Stimulated activated CD8-positive, alpha-beta memory T cell treated with anti-CD3 and anti-CD28 coated beads, Interleukin-7, amount 100 ng/mL, for 1 hour (primary cell): ENCODE data around the gene PI4KA.

ENCODE experiments used
- DNase-seq, 2 donors: peaks; one replicate each; pipeline ENCODE4 v3.0.0-alpha.2; 2020; ENCODE audit warnings: low read depth in 2 of 2

The PI4KA gene

DNA sequence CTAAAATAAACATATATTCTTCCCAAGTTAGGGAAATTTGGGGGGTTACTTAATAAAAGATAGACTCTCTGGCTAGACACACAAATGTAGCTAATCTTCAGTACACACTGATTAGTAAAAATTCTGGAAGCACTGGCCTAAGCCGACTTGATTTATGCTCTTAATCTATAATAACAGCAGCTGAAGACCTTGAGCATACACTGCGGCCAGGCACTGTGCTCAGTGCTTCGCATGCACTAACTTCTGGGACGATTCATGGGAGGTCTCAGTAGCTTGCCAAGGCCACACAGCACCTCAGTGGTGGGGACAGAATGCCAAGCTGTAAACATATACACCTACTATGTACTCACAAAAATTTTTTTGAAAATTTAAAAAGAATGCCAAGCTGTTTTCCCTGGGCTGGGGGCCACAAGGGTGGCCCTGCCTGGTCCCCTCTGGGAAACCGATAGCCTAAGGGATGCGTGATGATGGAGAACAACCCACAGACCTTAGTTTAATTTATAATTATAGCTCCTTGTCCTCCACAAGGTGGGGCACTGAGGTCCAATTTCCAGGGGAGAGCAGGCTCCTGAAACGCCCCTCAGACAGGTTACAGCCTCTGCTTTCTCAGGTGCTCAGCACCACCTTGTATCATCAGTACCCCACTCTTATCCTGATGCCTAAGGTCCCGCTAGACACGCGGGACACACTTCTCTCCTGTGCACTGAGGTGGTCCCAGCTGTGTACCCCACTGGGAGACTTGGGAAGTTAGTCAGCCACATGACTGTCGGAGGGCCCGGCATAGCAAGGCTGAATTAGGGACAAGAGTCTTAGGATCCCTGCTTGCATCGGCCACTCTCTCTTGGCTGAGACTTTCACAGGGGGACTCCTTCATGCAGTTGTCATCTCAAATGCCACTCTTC lies 64.6 kb downstream of the PI4KA start:
- DNase-seq, result no peak

DNA sequence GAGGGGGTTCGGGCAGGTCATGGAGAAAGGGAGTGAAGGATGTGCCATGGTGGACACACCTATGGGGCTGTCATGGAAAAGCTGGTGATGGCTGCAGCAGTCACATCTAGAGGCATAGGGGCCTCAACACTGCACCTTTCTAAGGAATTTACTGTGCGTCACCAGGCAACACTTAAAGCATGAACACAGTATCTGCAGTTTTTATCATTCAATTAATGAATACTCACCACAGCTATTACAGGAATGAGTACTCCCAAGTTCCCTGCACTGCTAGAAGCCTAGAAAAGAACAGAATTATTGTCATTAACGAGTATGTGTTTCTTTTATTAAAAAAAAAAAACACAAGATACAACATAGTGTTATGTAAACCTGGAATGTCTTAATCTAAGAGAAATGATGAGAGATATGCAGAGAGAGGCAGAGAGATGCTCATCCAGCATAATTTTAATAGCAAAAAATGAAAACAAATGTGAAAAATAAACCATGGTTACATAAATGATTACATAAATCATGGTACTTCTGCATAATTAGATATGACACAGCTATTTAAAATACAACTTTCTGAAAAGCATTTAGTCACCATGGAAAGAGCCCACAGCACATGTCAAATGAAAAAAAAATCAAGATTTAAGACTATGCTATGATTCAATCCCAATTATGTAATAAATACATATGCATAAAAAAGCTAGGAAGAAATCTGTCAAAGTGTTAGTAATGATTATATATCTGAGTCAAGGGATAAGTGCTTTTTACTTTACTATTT lies 65.5 kb downstream of the PI4KA start:
- DNase-seq, result no peak

DNA sequence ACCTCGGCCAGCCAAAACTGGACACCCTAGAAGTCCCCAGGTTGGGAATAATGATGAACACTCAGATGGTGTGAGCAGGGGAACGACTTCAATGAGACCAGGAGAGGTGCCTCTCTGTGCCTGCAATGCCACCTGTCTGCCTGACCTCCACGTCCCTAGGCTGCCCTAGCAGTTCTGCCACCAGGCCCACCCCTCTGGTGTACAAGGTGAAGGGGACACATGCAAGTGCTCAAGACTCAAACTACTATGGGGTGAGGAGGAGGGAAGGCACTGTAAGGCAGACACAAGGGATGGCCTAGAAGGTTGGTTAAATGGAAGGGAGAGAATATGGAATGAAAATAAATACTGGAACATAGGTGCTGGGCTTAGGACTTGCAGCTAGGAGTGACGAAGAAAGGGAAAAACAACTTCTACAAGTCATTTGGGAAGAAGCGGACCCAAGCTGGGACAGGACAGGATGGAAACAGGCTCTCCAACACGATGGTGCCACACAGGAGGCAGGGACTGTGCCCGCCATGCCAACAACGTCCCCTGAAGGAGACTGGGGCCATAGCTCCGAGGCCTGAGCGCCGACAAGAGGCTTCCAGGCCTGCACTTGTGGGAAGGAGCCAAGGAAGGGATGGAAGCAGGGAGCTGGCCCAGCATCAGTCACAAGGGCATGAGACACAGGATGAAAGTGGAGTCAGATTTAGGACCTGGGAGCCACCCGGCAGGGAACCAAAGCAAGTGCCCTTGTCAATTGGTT lies 66.2 kb downstream of the PI4KA start:
- no peak for DNase-seq

DNA sequence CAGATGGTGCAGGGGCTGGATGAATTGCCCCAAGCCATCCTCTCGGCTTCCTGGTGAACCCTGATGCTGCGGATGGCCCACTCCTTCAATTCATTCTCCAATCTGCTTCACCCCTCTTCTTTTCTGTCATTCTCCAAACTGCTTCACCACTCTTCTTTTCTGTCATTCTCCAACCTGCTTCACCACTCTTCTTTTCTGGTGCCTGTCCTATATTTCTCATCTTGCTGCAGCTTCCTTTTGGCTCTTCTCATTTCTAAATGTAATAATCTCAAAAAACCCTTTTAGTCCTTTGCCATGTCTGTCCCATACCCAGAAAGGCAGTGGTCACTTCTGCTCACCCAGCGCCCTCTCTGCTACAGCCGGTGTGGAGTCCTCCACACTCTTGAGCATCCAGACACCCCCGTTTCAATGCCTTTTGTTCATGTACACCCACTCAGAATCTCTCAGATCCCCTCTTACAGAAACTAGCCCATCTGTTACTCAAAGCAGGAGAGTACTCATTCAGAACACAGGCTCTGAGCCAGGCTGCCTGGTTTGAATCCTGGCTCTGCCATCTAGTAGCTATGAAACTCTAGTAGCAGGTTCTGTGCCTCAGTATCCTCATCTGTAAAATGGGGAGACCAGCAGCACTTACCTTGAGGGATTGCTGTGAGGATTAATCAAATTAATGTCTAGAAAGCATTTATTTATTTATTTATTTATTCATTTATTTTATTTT lies 69.8 kb downstream of the PI4KA start:
- no peak for DNase-seq

DNA sequence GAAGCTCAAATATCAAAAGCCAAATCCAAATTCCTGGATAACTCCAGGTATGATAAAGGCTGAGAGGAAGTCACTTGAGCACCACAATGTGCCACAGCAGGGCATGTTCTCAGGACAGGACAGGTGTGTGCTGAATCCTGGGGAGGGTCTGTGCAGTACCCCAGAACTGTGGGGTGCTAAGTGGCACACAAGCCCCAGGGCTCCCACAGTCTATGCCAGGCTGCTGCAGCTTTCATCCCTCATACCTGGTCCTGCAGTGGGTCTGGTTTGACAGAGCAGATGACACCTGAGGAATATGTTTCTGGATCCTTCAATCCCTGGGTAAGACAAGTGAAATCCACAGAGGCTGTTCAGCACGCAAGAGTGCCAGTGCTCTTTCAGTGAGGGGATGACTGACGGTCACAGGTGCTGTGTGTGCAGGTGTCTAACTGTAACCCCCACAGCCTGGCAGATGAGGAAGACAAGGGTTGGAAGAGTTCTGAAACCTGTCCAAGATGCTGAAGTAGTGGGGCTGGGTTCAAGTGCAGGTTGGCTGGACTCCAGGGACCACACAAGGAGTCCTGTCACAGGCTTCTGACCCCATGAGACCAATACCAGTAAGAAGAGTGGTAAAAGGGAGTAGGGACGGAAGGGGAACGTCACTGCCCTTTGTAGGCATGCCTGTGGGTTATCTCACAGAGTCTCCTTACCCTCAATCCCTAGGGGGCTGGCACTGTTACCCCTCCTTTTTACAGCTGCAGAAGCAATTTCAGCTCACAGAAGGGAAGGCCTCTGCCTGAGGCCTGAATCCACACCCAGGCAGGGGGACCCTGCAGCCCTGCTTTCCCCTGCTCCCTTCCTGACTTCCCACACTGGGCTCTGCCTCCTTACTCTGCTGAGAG lies 70.6 kb downstream of the PI4KA start:
- DNase-seq, result no peak

DNA sequence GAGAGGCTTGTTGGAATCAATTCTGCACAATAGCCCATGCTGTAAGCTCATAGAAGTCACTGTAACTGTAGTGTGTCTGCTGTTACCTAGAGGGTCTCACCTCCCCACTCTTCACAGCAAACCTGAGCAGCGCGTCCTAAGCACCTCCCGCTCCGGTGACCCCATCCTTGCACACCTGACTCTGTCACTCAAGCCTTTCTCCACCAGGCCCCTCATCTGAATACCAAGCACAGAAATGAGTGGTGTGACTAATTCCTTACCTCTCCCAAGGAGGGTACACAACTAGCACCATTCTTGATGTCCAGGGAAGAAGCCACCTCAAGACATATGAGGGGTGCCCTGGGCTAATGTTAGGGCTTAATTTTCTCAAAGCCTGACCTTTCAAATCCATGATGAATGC lies 71.4 kb downstream of the PI4KA start:
- DNase-seq, result no peak

DNA sequence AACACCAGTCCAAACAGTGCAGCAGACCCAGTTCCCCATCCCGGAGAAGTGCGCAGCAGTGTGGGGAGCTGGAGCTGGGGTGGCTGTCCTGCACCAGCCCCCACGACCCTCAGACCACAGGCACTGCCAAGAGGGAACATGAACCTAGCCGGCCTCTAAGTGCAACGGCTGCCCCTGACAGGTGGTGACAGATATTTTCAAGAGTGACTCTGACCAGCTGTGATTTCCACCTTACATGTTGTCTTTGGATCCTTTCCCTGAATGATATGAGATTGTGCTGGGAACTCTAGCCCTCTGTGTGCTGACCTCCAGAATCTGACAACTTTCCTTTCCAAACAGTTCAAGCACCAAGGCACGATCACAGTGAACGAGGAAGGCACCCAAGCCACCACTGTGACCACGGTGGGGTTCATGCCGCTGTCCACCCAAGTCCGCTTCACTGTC lies 72.1 kb downstream of the PI4KA start:
- DNase-seq, result no peak

DNA sequence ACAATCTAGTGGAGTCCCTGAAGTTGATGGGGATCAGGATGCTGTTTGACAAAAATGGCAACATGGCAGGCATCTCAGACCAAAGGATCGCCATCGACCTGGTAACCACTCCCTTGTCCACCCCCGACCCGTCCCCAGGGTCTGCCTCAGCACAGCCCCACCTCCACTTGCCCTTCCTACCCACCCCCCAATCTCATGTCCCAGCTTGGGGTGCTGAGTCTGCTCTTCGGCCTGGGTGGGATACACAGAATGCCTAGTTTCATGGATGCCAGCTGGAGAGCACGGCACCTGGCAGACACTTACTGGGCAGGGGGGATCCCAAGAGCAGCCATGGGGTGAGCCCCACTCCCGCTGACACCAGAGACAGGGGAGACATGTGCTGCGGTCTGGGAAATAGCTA lies 72.6 kb downstream of the PI4KA start:
- no peak for DNase-seq

DNA sequence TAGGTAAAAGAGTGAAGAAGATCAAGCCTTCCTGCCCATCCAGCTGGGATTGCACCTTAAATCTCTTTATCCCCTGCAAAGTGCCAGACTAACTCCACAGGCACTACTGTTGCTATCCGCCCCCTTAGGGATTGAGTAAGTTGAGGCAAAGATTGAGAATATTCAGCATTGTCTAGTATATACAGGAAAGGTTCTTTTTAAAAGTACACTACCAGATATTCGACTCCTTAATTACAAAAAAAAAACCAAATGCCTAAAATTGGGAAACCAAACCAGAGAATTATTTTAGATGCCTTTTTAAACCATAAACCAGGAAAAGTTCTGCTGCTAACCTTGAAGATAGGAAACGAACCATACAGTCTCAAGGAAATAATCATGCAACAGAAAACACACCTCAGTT lies 73.2 kb downstream of the PI4KA start:
- DNase-seq, result no peak

DNA sequence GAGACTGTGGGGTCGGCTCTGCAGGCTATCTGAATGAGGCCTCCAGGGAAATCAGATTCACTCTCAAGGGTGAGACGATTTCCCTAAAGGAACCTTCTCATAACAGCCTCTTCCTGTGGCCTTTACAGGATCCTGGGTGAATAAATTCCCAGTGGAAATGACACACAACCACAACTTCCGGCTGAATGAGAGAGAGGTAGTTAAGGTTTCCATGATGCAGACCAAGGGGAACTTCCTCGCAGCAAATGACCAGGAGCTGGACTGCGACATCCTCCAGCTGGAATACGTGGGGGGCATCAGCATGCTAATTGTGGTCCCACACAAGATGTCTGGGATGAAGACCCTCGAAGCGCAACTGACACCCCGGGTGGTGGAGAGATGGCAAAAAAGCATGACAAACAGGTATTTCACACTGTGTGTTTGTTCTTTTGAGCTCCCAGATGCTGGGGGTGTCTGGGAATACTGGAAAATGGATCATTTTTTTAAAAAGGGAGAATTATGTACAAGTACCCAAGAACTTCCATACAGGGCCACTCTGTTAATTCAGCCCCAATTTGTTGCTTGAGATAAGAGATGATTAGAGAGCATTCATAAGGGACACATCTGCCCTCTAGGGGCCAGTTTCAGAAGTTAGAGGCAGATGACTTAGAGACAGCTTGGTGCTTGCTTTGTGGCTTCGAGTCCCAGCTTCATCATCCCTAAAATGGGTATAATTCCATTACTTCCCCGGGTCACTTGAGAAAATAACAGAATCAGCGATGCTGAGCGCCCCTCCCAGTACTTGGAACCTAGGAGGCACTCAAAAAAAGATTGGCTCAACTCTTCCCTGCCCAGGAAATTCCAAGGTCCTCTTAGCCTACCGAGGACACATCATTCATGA lies 74.5 kb downstream of the PI4KA start:
- DNase-seq, result peak in 1 of 2 donors; percentile 5

DNA sequence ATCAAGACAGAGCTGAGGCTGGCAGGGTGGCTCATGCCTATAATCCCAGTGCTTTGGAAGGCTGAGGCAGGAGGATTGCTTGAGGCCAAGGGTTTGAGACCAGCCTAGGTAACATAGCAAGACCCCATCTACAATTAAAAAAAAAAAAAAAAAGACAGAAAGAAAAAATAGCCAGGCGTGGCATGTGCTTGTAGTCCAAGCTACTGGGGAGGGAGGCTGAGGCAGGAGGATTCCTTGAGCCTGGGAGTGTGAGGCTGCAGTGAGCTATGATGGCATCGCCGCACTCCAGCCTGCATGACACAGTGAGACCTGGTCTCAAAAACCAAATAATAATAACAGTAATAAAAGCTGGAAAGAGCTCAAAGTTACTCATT lies 75.3 kb downstream of the PI4KA start:
- no peak for DNase-seq

DNA sequence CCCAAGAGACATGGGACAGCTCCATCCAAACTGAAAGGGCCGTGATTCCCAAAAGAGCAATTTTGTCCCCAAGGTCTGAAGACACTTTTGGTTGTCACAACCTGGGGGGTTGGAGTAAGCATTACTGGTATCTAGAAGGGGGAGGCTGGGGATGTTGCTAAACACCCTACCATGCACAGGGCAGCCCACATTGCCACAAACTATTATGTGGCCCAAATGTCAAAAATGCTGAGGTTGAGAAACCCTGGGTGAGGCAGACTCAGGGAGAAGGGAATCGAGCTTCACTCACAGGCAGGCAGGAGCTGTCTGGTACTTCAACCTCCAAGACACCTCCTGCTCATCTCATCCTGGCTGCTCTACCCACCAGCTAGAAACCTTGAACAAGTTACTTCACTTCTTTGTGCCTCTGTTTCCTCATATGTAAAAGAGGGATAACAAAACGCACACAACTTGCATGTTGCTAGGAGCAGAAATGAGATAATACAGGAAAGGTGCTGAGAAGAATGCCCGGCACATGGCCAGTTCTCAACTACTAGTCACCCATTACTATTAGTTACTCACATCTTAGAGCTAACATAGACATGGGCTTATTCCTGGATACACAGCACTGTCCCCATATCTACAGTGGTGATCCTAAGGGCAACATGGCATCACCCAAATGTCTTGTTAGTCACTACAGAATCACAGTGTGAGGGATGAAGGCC lies 75.9 kb downstream of the PI4KA start:
- no peak for DNase-seq

DNA sequence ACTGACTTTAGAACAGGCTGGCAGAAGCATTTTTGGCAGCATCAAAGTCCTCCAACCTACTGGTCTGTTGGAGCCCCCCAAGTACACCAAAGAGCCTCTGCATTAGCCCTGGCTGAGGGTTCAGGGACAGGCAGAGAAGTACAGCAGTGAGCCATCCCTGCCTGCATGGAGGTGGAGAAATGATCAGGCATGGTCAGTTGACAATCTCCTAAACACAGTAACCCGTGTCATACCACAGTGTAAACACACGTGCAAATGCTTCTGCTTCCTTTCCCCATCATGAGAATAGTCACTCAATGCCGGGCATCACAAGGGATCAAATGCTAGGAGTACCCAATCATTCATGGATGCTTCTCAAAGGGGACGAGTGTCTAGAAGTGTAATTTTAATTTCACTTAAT lies 76.5 kb downstream of the PI4KA start:
- no peak for DNase-seq

DNA sequence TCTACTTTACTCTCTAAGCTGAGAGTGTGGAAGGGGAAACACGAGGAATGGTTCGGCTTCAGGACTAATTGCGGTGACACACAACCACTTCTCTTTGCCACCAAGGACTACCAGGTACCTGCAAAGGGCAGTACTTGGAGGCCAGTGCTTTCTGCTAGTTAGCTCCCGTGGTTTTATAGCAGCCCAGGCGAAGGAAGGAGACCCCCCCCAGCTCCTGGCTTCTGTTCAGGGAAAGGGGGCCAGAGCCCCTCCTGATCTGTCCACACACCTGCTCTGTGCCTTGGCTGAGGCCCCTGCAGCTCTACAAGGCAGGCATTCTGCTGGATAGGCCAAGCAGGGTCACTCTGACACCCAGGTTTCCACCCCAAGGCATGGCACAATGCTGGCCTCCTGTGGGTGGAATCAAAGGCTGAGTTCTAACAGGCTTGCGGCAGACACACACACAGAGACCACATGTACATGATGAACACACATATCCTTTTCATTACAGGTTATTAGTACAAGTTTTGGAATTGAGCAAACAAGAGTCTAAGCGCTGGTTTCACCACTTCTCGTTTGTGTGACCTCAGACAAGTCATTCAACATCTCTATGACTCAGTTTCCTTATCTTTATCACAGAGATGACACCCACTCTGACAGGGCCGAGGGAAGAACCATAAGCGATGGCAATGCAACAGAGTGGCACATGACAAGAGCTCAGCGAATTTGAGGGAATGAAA lies 77.2 kb downstream of the PI4KA start:
- no peak for DNase-seq

DNA sequence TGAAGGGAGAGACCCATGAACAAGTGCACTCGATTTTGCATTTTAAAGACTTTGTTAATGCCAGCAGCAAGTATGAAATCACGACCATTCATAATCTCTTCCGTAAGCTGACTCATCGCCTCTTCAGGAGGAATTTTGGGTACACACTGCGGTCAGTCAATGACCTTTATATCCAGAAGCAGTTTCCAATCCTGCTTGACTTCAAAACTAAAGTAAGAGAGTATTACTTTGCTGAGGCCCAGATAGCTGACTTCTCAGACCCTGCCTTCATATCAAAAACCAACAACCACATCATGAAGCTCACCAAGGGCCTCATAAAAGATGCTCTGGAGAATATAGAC lies 78.8 kb downstream of the PI4KA start:
- DNase-seq, result no peak

DNA sequence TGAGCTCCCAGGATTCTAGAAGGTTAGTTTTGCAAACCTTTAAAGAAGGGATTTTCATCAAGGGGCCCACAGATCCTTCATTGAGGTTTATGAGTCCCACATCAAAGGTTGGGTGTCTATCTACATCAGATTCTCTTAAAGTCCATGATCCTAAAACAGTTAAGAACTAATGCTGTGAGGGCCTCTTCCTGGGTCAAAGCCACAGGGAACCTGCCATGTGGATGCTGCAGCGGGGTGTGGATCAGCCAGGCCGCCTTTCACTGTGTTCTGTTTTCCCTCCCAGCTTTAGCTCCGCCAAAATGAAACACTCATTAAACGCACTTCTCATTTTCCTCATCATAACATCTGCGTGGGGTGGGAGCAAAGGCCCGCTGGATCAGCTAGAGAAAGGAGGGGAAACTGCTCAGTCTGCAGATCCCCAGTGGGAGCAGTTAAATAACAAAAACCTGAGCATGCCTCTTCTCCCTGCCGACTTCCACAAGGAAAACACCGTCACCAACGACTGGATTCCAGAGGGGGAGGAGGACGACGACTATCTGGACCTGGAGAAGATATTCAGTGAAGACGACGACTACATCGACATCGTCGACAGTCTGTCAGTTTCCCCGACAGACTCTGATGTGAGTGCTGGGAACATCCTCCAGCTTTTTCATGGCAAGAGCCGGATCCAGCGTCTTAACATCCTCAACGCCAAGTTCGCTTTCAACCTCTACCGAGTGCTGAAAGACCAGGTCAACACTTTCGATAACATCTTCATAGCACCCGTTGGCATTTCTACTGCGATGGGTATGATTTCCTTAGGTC lies 79.4 kb downstream of the PI4KA start:
- no peak for DNase-seq

DNA sequence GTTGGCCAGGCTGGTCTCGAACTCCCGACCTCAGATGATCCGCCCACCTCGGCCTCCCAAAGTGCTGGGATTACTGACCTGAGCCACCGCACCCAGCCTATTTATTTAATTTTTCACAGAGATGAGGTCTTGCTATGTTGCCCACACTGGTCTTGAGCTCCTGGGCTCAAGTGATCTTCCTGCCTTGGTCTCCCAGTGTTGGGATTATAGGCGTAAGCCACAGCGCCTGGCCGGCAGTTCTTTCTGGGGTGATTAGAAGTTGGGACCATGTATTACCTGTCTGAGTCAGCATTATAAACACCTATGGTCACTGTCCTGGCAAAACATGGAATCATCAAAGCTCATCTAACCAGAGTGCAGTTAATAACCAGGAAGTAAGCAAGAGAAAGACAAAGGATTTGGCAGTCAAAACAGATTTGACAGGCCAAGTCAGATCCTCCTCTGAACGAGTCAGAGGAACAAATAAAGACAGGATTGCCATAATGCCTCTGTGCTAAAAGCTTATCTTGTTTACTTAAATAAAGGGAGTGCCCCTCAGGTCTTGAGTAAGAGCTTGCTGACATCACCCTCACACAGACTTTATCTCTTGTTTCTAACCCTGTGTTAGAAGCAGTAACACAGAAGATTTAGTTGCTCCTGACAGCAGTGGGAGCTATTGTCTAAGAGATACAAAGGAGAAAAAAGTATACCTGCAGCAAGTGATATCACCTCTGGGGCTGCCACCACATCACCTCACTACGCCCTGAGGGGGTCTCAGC lies 81.0 kb downstream of the PI4KA start:
- DNase-seq, result no peak
